OCI-LY3 (cell line): ENCODE measurements around the gene CNPY1.

Experiments used
- CTCF ChIP-seq: fragments of 200-600, 300-600 bp; sonication (generic); IDR thresholded peaks from 2 replicates; pipeline ENCODE4 v1.5.1; 2014; ENCODE audit warnings: antibody characterized with exemption, low read length, low read depth
- EZH2phosphoT487 ChIP-seq: fragments of 200-600 bp; shearing (Covaris generic); IDR thresholded peaks from 2 replicates; pipeline ENCODE4 v1.6.1; 2018; ENCODE audit warnings: antibody characterized with exemption, mixed run types, low read depth

GRCh38 chr7:155577509-155577905 lies 31.1 kb upstream of the CNPY1 start:
- TF ChIP-seq CTCF (no peak), EZH2phosphoT487 (no peak)
